Common myeloid progenitor, CD34-positive (primary cell): ENCODE data around the gene GPR18.

Experiments used
- CTCF ChIA-PET: fragments of 350-600 bp; sonication (Branson Sonifier 250); formaldehyde crosslinking; loops from one replicate; lab custom pipeline; 2021; ENCODE audit warnings: antibody characterized with exemption; lab: Charles Lee
- POLR2A ChIA-PET: fragments of 350-600 bp; sonication (Branson Sonifier 250); formaldehyde crosslinking; loops from one replicate; lab custom pipeline; 2021; ENCODE audit warnings: antibody characterized with exemption; lab: Charles Lee
- DNase-seq, 3 donors: peaks; one replicate each; pipeline versions ENCODE4 v3.0.0 to v3.0.0-alpha.2; 2013
- H3K27ac ChIP-seq, 2 experiments: 1 replicate in 1 of 2; 2 replicates in 1 of 2; pipeline ENCODE4 v1.7.0; 2013; ENCODE audit warnings: inconsistent platforms in 2 of 2, low read length in 2 of 2, mild to moderate bottlenecking in 2 of 2, low read depth in 1 of 2, moderate library complexity in 1 of 2; ENCODE audit not compliant: severe bottlenecking in 2 of 2, insufficient read depth in 1 of 2, poor library complexity in 1 of 2
- H3K27me3 ChIP-seq, 5 experiments: replicated peaks in 2 of 5; 1 replicate in 3 of 5; 2 replicates in 2 of 5; pipeline versions ENCODE4 v1.6.1 to v1.7.0; 2013; ENCODE audit warnings: low read length in 4 of 5, mild to moderate bottlenecking in 2 of 5, moderate library complexity in 2 of 5, inconsistent platforms in 1 of 5; ENCODE audit not compliant: insufficient read depth in 5 of 5, control insufficient read depth in 4 of 5
- H3K36me3 ChIP-seq, 4 experiments: 1 replicate in 2 of 4; 2 replicates in 2 of 4; pipeline versions ENCODE4 v1.6.1 to v1.7.0; 2013; ENCODE audit warnings: low read length in 3 of 4, control low read depth in 1 of 4, mild to moderate bottlenecking in 1 of 4; ENCODE audit not compliant: control insufficient read depth in 4 of 4, insufficient read depth in 4 of 4
- H3K4me1 ChIP-seq, 4 experiments: 1 replicate in 3 of 4; 2 replicates in 1 of 4; pipeline versions ENCODE4 v1.6.1 to v1.7.1; 2013; ENCODE audit warnings: low read length in 3 of 4, mild to moderate bottlenecking in 3 of 4, control low read depth in 1 of 4, inconsistent platforms in 1 of 4, moderate library complexity in 1 of 4; ENCODE audit not compliant: control insufficient read depth in 4 of 4, insufficient read depth in 4 of 4; ENCODE audit errors: control extremely low read depth in 1 of 4
- H3K4me3 ChIP-seq, 7 experiments: 1 replicate in 4 of 7; 2 replicates in 3 of 7; pipeline versions ENCODE4 v1.5.1 to v1.7.0; 2013; ENCODE audit warnings: mild to moderate bottlenecking in 7 of 7, low read length in 6 of 7, moderate library complexity in 6 of 7, inconsistent platforms in 2 of 7, low read depth in 2 of 7, control low read depth in 1 of 7; ENCODE audit not compliant: insufficient read depth in 4 of 7, control insufficient read depth in 1 of 7; ENCODE audit errors: extremely low read depth in 1 of 7
- H3K9me3 ChIP-seq, 5 experiments: 1 replicate in 4 of 5; 2 replicates in 1 of 5; pipeline versions ENCODE4 v1.6.1 to v1.7.1; 2013; ENCODE audit warnings: low read length in 4 of 5, mild to moderate bottlenecking in 2 of 5, inconsistent platforms in 1 of 5, low read depth in 1 of 5, moderate library complexity in 1 of 5; ENCODE audit not compliant: control insufficient read depth in 4 of 5, insufficient read depth in 2 of 5; ENCODE audit errors: control extremely low read depth in 1 of 5
- WGBS: methylation state at CpG from one replicate; pipeline ENCODE4 v1.1.5; 2013; ENCODE audit not compliant: insufficient coverage; 5-methylcytosine and 5-hydroxymethylcytosine counted together

GPR18 gene

GRCh38 chr13:99299256-99299919 is 41.2 kb upstream of the GPR18 start:
- DNase-seq = peak in 1 of 3 donors; percentile 39
- Histone ChIP-seq H3K27ac (no peak overlapping the region), H3K36me3 (peaks cover 2 to 22% (median 11%) of the 10 kb centered on the region in 4 experiments), H3K27me3 (no peaks in the 10 kb centered on the region), H3K4me3 (no peak overlapping the region), H3K4me1 (peaks cover 9 to 39% (median 20%) of the 10 kb centered on the region in 4 experiments), H3K9me3 (no peaks in the 10 kb centered on the region)
- CTCF ChIA-PET = interaction anchor here (0.7 to 1.5 kb wide), 6 partner anchors 11 to 137 kb away, joined by 3 to 5 read pairs (median 3); no protein-coding TSS in a partner anchor
- POLR2A ChIA-PET = no interaction called here
- WGBS = no CpG with 5 or more reads among the region's 4 CpGs

DNA sequence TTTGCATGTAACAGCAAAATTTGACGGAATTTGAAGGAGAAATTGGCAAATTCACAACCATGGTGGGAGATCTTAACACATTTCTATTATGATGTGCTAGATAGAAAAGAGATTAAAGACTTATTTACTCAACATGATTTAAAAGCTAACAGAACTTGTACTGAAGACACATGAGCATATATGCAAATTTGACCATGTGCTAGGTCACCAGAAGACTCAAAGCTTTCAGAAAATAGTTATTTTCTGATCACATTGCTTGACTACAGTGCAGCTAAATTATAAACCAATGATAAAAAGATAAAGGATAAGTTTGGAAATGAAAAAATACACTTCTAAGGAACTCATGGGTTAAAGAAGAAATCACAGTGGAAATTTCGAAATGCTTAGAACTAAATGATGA is 39.9 kb upstream of the GPR18 start:
- WGBS = 88% methylated on average over 1 of the region's 2 CpGs
- H3K4me1 ChIP-seq = peaks cover 7 to 33% (median 17%) of the 10 kb centered on the region in 4 experiments
- H3K4me3 ChIP-seq = no peak overlapping the region
- ChIA-PET POLR2A (interaction anchor here (0.9 kb wide), 1 partner anchor 98 kb away, joined by 3 read pairs; no protein-coding TSS in a partner anchor), CTCF (interaction anchor here (1.0 to 1.6 kb wide), 5 partner anchors 13 to 139 kb away, joined by 3 to 4 read pairs (median 3); no protein-coding TSS in a partner anchor)
- DNase-seq = no peak
- H3K27ac ChIP-seq = no peak overlapping the region
- H3K27me3 ChIP-seq = no peaks in the 10 kb centered on the region
- H3K9me3 ChIP-seq = no peaks in the 10 kb centered on the region
- H3K36me3 ChIP-seq = peaks cover 4 to 23% (median 9%) of the 10 kb centered on the region in 4 experiments

GRCh38 chr13:99297331-99297730 is 39.2 kb upstream of the GPR18 start:
- no peak for DNase-seq
- ChIA-PET CTCF (interaction anchor here (1.0 to 1.6 kb wide), 7 partner anchors 10 to 140 kb away, joined by 3 to 6 read pairs (median 4); partner anchors contain the start of gene GPR183), POLR2A (interaction anchor here (0.5 to 0.9 kb wide), 2 partner anchors 98 to 284 kb away, joined by 3 read pairs; no protein-coding TSS in a partner anchor)
- Histone ChIP-seq H3K27ac (no peak overlapping the region), H3K36me3 (peaks cover 7 to 24% (median 12%) of the 10 kb centered on the region in 4 experiments), H3K4me1 (peaks cover 7 to 29% (median 17%) of the 10 kb centered on the region in 4 experiments), H3K9me3 (no peaks in the 10 kb centered on the region), H3K27me3 (no peaks in the 10 kb centered on the region), H3K4me3 (no peak overlapping the region)

DNA sequence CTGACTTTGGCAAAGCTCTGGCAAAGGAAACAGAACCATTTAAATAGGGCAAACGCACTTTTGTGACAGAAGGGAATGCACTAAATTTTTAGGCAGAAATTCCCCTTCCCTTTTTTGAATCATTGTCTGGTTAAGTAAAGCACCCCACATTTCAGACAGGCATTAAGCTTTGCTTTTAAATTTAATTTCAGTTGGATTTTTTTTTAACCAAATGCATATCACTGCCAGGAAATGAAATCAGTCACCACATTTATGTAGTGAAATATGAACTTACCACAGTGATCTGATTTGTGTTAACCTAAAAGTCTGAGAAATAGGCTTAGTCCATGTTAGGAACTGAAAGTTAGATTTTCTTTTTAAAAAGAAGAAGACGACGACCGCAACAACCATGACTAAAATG is 38.2 kb upstream of the GPR18 start:
- ChIA-PET CTCF (interaction anchor here (0.6 to 1.6 kb wide), 5 partner anchors 11 to 113 kb away, joined by 3 to 6 read pairs (median 4); no protein-coding TSS in a partner anchor), POLR2A (interaction anchor here (0.6 kb wide), 1 partner anchor 29 kb away, joined by 3 read pairs; no protein-coding TSS in a partner anchor)
- H3K36me3 ChIP-seq = peaks cover 7 to 24% (median 12%) of the 10 kb centered on the region in 4 experiments
- H3K27ac ChIP-seq = no peak overlapping the region
- no peaks in the 10 kb centered on the region for H3K9me3 ChIP-seq
- no peak overlapping the region for H3K4me3 ChIP-seq
- H3K4me1 ChIP-seq = peaks cover 3 to 28% (median 15%) of the 10 kb centered on the region in 4 experiments
- DNase-seq = no peak
- WGBS = 67% methylated on average over 1 of the region's 4 CpGs
- no peaks in the 10 kb centered on the region for H3K27me3 ChIP-seq

GRCh38 chr13:99295488-99296252 is 37.5 kb upstream of the GPR18 start:
- POLR2A ChIA-PET = no interaction called here
- H3K4me1 ChIP-seq = peaks cover 3 to 28% (median 13%) of the 10 kb centered on the region in 4 experiments
- CTCF ChIA-PET = interaction anchor here (1.5 kb wide), 2 partner anchors 13 to 119 kb away, joined by 3 to 6 read pairs; no protein-coding TSS in a partner anchor
- WGBS = over 99% methylated on average over 11 of the region's 12 CpGs
- H3K36me3 ChIP-seq = peaks cover 7 to 22% (median 12%) of the 10 kb centered on the region in 4 experiments
- no peak overlapping the region for H3K27ac ChIP-seq
- H3K9me3 ChIP-seq = no peaks in the 10 kb centered on the region
- H3K4me3 ChIP-seq = no peak overlapping the region
- DNase-seq = no peak
- H3K27me3 ChIP-seq = no peaks in the 10 kb centered on the region

DNA sequence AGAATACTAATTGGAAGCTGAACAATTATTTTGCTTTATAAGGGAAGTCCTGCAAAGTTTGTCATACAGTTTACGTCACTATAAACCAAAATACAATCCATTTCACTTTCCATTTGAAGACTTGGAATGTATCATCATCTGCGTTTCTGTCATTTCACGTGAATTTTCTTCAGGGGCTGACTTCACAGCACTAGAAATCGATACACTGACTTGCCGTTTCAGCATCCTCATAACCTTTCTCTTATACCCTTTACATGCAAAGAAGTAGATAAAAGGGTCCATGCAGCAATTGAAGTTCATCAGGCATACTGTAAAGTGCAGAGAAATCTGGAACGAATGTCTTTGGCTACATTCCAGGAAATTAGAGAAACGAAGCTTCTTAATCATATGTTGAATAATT is 36.8 kb upstream of the GPR18 start:
- CTCF ChIA-PET = interaction anchor here (1.5 kb wide), 1 partner anchor 119 kb away, joined by 3 read pairs; no protein-coding TSS in a partner anchor
- Histone ChIP-seq H3K27ac (no peak overlapping the region), H3K4me3 (no peak overlapping the region), H3K36me3 (peaks cover 7 to 24% (median 13%) of the 10 kb centered on the region in 4 experiments), H3K9me3 (no peaks in the 10 kb centered on the region), H3K4me1 (peaks cover 3 to 25% (median 13%) of the 10 kb centered on the region in 4 experiments), H3K27me3 (no peaks in the 10 kb centered on the region)
- DNase-seq = no peak
- 100% methylated on average over 4 of the region's 7 CpGs for WGBS
- POLR2A ChIA-PET = no interaction called here
